GM12864 (cell line): ENCODE results near the gene FSTL4.

Source experiments
- DNase-seq: peaks from one replicate; pipeline ENCODE4 v3.0.0-alpha.2; 2011; ENCODE audit warnings: low read depth
- H3K4me3 ChIP-seq: 2 replicates; pipeline ENCODE4 v1.5.1; 2011; ENCODE audit warnings: mild to moderate bottlenecking, low read depth, low read length, control low read depth
- CTCF ChIP-seq: IDR thresholded peaks from 2 replicates; pipeline ENCODE4 v1.5.1; 2011; ENCODE audit warnings: low read depth, mild to moderate bottlenecking, moderate library complexity, low read length, control low read depth, inconsistent platforms; ENCODE audit errors: missing control alignments

The FSTL4 gene

GRCh38 chr5:133299728-133300127 lies 312.6 kb downstream of the FSTL4 start:
- TF ChIP-seq CTCF, result no peak
- no peak for DNase-seq
- H3K4me3 ChIP-seq, result no peak overlapping the region

GRCh38 chr5:133299021-133299420 lies 313.3 kb downstream of the FSTL4 start:
- no peak for TF ChIP-seq CTCF
- H3K4me3 ChIP-seq, result no peak overlapping the region
- DNase-seq, result no peak

- no peak for DNase-seq
- TF ChIP-seq CTCF, result no peak
- no peak overlapping the region for H3K4me3 ChIP-seq
Measured at GRCh38 chr5:133298447-133298846, 313.9 kb downstream of the FSTL4 start.

GRCh38 chr5:133297293-133297692 lies 315.0 kb downstream of the FSTL4 start:
- no peak for DNase-seq
- no peak for TF ChIP-seq CTCF
- no peak overlapping the region for H3K4me3 ChIP-seq

- H3K4me3 ChIP-seq, result no peak overlapping the region
- DNase-seq, result no peak
- TF ChIP-seq CTCF, result no peak
Measured at GRCh38 chr5:133296624-133297023, 315.7 kb downstream of the FSTL4 start.

GRCh38 chr5:133295520-133295919 lies 316.8 kb downstream of the FSTL4 start:
- TF ChIP-seq CTCF, result no peak
- no peak for DNase-seq
- no peak overlapping the region for H3K4me3 ChIP-seq

- no peak for TF ChIP-seq CTCF
- H3K4me3 ChIP-seq, result no peak overlapping the region
- DNase-seq, result no peak
Measured at GRCh38 chr5:133294380-133294779, 318.0 kb downstream of the FSTL4 start.
